AG09309 (cell line): ENCODE measurements around the gene NFATC1.

Experiments used
- DNase-seq: peaks from one replicate; pipeline ENCODE4 v3.0.0-alpha.2; 2010; ENCODE audit warnings: low read depth
- H3K4me3 ChIP-seq: 2 replicates; pipeline ENCODE4 v1.5.1; 2011; ENCODE audit warnings: mild to moderate bottlenecking, low read depth, low read length, moderate library complexity; ENCODE audit not compliant: control insufficient read depth
- TF ChIP-seq, protein P1 (sequence below): IDR thresholded peaks from 2 replicates; pipeline ENCODE4 v1.5.1; 2011; ENCODE audit warnings: mild to moderate bottlenecking, low read depth, low read length, inconsistent platforms; ENCODE audit not compliant: insufficient read depth, control insufficient read depth; ENCODE audit errors: missing control alignments

NFATC1 gene

DNA sequence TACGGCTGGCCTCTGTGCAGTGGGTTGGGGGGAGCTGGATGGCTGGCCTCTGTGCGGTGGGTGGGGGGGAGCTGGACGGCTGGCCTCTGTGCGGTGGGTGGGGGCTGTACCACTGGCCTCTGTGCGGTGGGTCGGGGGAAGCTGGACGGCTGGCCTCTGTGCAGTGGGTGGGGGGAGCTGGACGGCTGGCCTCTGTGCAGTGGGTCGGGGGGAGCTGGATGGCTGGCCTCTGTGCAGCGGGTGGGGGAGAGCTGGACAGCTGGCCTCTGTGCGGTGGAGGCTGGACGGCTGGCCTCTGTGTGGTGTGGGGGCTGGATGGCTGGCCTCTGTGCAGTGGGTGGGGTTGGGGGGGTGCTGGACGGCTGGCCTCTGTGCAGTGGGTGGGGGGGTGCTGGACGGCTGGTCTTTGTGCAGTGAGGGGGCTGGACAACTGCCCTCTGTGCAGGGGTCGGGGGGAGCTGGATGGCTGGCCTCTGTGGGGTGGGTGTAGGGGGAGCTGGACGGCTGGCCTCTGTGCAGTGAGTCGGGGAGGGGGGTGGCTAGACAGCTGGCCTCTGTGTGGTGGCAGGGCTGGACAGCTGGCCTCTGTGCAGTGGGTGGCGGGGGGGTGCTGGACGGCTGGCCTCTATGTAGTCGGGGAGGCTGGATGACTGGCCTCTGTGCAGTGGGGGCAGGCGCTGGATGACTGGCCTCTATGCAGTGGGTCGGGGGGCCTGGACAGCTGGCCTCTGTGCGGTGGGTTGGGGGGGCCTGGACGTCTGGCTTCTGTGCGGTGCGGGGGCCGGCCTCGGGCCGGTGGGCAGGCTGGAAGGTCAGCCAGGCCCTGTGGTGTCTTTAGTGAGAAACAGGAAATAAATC is 31.9 kb downstream of the NFATC1 start:
- TF ChIP-seq, protein P1, sequence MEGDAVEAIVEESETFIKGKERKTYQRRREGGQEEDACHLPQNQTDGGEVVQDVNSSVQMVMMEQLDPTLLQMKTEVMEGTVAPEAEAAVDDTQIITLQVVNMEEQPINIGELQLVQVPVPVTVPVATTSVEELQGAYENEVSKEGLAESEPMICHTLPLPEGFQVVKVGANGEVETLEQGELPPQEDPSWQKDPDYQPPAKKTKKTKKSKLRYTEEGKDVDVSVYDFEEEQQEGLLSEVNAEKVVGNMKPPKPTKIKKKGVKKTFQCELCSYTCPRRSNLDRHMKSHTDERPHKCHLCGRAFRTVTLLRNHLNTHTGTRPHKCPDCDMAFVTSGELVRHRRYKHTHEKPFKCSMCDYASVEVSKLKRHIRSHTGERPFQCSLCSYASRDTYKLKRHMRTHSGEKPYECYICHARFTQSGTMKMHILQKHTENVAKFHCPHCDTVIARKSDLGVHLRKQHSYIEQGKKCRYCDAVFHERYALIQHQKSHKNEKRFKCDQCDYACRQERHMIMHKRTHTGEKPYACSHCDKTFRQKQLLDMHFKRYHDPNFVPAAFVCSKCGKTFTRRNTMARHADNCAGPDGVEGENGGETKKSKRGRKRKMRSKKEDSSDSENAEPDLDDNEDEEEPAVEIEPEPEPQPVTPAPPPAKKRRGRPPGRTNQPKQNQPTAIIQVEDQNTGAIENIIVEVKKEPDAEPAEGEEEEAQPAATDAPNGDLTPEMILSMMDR: no peak
- H3K4me3 ChIP-seq: no peak overlapping the region
- no peak for DNase-seq

DNA sequence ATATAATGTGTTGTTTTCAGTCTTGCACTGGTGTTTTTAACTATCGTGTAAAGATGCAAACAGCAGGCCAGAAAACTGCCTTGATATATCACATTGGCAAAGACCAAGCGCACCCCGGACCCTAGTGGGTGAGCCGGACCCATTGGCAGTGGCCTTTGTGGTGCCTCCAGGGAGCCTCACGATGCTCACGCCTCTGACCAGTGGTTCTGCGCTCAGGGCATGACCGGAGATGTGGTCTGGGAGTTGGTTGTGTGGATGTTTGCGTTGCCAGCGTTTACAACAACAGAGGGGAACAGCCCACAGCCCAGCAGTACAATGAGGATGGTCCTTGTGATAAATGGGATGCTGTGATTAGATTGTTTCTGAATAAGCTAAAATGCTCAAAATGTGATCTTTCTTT is 32.6 kb downstream of the NFATC1 start:
- no peak for DNase-seq
- TF ChIP-seq, protein P1: no peak
- H3K4me3 ChIP-seq: no peak overlapping the region

DNA sequence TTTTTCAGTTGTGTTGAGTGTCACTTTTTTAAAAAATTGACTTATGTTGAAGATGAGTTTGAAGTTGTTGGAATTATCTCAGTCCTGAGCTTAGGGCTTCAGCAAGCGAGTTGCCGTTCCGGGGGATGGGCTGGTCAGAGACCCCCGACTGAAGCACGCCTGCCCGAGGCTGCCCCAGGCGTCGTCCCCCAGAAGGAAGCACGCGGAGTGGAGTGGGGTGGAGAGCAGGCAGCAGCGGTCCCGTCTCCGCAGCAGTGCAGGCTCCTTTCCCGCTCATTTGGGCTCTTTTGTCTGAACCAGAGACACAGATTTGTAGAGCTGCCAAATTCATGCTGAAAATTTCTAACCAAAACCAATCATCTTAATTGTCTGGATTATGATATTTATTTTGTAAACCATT is 33.7 kb downstream of the NFATC1 start:
- H3K4me3 ChIP-seq: no peak overlapping the region

GRCh38 chr18:79429785-79430281 is 34.1 kb downstream of the NFATC1 start:
- TF ChIP-seq, protein P1: no peak
- DNase-seq: no peak
- no peak overlapping the region for H3K4me3 ChIP-seq

More for the DNA sequence above, 33.7 kb downstream of the NFATC1 start:
- TF ChIP-seq, protein P1: no peak
- no peak for DNase-seq

- TF ChIP-seq, protein P1: no peak
- DNase-seq: no peak
- H3K4me3 ChIP-seq: no peak overlapping the region
These were observed 36.8 kb downstream of the NFATC1 start for GRCh38 chr18:79432376-79433120.

- TF ChIP-seq, protein P1: no peak
- DNase-seq: no peak
These were observed 37.7 kb downstream of the NFATC1 start for GRCh38 chr18:79433431-79433830.

More at GRCh38 chr18:79433431-79433830, 37.7 kb downstream of the NFATC1 start:
- H3K4me3 ChIP-seq: no peak overlapping the region
